Mammary epithelial cell (primary cell): Measurements from ENCODE around the gene LPCAT3.

Experiments
- EZH2 ChIP-seq: IDR thresholded peaks from 2 replicates; pipeline ENCODE4 v1.6.1; 2012; ENCODE audit warnings: low read length, inconsistent platforms, borderline replicate concordance
- TF ChIP-seq, protein P1 (sequence below), 2 donors: IDR thresholded peaks in 1 of 2; conservative IDR thresholded peaks in 1 of 2; 2 replicates each; pipeline ENCODE4 v1.5.1; 2011 to 2012; ENCODE audit warnings: inconsistent platforms in 2 of 2, low read length in 2 of 2, mild to moderate bottlenecking in 2 of 2, control low read depth in 1 of 2, low read depth in 1 of 2; ENCODE audit not compliant: insufficient read depth in 1 of 2; ENCODE audit errors: extremely low read depth in 1 of 2

DNA sequence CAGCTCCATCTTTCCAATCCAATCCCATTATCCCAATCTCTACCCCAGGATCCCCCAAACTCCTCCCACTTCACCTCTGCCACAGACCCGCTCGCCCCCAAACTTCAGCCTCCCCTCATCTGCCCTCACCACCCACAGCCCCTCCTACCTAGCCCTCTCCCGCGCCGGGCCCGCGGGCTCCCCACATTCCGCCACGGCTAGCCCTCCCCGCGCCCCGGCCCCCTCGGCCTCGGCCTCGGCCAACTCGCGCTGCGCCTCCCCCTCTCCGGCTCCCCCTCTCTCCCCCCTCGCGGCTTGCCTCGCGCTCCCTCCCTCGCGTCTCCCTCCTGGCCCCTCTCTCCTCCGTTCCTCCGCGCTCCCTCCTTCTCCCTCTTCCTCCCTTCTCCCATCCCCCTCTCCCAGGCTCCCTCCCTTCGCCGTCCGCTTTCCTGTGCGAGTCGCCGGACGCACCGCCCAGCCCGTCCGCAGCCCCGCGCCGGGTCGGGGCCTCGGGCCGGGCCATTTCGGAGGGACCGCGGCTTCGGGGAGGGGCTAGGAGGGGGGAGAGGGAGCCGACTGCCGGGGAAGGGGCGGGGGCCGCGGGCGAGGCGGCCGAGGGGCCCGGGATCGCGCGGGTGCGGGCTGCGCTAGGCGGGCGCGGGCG, 90.8 kb downstream of the LPCAT3 start, which contains the start of gene ATN1:
- TF ChIP-seq, protein P1, sequence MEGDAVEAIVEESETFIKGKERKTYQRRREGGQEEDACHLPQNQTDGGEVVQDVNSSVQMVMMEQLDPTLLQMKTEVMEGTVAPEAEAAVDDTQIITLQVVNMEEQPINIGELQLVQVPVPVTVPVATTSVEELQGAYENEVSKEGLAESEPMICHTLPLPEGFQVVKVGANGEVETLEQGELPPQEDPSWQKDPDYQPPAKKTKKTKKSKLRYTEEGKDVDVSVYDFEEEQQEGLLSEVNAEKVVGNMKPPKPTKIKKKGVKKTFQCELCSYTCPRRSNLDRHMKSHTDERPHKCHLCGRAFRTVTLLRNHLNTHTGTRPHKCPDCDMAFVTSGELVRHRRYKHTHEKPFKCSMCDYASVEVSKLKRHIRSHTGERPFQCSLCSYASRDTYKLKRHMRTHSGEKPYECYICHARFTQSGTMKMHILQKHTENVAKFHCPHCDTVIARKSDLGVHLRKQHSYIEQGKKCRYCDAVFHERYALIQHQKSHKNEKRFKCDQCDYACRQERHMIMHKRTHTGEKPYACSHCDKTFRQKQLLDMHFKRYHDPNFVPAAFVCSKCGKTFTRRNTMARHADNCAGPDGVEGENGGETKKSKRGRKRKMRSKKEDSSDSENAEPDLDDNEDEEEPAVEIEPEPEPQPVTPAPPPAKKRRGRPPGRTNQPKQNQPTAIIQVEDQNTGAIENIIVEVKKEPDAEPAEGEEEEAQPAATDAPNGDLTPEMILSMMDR (conservative IDR thresholded peaks at IDR 0.05 in 1 of 2, IDR thresholded peaks at IDR 0.05 in 1 of 2; ENCODE audit: extremely low read depth in 1 of 2, insufficient read depth in 1 of 2, low read depth in 1 of 2, low read length in 2 of 2), result no peak
- TF ChIP-seq EZH2, result no peak
